T-helper 9 cell (primary cell): ENCODE data around the gene DROSHA.
"Not testable (repeated sequence)": the region's sequence is repeated elsewhere in the genome, so short reads cannot be mapped to it uniquely, and the experiment has no call there.

Experiments used
- DNase-seq: peaks from one replicate; pipeline ENCODE4 v3.0.0-alpha.2; 2020

DROSHA gene

DNA sequence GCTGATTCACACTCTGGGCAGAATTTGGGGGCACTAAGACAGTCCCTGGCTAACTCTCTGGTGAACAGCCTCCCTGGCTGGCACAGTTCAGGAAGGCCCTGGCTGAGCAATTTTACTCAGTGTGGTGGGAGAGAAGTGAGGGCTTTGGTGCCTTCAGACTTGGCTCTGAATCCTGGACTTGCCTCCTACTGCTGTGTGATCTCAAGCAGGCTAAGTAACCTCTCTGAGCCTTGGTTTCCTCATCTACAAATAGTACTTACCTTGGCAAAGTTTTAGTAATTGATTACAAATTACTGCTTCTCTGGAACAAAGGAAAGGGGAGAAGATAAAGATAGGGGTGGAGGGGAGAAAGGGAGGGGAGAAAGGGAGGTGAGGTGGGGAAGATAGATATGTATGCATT is 153.8 kb downstream of the DROSHA start:
- DNase-seq, result no peak

GRCh38 chr5:31377274-31377946 is 154.5 kb downstream of the DROSHA start:
- no peak for DNase-seq

DNA sequence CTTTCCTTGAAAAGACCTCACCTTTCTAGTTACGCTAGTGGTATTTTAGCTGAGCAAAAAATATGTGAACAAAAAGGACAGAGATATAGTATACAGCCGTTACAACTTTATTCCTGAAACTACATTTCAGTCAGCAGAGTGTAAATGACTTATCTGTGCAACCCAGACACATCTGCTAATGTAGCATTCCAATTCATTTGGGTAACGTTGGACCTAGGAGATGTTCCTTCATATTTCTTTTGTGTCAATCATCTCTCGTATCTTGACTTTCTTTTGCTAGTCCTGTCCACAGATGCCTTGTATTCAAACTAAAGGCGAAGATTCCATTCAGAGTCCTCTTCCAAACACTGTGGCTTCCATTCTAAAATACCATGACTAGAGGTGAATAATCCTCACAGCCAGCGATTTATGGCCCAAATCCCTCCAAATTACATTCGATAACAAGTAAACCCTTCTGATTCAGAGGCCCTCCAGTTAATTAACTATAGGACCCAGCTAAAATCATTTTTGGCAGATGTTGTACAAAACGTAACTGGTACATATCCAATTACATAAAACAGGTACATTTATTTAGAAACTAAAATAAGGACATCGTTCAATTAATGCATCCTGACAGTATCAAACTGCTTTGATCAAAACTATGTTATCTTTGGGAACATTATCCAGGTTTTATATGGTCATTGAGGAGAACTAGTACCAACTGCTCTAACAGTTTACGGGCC is 155.7 kb downstream of the DROSHA start:
- DNase-seq, result no peak

DNA sequence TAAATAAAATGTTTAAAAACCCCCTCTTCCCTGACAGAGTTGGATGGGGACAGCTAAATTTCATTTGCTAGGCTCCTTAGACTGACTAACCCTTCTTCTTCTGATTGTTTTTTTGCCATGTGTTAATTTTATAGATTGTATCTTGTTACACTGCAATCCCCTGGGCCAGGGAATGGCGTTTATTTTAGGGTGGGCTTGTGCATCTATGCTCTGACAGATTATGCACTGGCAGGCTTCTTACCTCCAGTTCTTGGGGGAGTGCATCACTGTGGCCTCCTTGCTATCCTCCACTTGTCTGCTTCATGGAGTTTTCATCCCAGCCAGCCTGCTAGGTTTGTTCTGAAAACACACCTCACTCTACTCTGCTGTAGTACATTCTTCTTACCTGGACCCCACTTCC is 159.8 kb downstream of the DROSHA start:
- no peak for DNase-seq

DNA sequence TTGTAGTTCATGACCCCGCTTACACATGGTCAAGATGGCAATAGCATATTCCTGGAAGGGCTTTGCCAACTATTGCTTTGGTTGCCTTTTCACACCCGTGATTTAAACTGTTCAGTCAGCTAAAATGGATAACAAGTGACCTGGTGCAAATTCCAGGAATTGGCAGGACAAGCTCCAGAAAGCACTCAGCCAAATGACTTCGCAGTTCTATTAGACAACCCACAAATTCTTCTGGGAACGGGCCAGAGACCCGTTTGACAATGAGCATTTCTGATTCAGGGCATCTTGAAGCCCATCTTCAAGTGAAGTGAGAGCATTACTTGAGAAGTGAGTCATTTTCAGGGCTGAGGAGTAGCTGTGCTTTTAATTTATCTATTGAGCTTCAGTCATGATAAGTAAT is 165.0 kb downstream of the DROSHA start:
- no peak for DNase-seq

DNA sequence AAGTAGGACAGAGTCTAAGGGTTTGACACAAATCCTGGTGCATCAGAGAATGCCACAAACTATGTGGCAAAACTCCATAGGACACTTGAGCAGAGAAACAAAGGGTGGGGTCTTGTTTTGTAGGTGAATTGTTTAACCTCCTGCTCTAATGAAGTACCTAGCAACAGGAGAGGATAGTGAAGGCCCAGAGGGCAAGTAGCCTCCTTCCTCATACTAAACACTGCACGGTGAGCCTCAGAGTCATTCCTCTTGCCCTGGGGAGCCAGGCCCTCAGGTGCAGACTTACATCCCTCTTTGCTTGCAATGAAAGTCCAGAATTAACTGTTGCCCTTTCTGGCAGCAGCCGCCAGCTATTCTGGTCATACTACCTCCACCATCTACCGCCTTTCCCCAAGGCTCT is 166.1 kb downstream of the DROSHA start:
- DNase-seq, result no peak

GRCh38 chr5:31364881-31365636 is 166.8 kb downstream of the DROSHA start:
- no peak for DNase-seq

DNA sequence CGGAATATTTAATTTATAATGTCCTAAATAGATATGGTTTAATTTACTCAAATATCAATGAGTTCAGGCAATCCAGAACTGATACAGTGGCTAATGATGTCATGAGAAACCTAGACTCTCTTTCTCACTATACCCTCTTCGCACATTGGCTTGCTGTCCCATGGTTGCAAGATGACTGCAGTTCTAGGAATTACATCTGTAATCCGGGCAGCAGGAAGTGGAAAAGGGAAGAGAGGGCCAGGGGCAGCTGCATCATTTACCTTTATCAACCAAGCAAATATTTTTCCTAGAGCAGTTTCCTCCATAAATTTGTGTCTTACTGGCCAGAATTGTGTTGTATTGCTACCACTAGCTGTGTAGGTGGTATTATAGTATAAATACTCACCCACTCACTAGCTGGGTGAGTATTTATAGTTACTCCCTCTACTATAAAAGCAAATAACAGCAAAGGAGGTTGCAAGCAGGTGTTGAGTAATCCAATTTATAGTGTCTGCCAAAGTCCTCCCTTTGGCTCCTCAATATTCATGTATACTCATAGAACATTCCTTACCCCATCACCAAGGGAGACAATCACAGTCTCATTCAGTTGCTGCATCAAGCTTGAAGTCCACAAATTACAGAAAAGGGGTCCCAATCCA is 168.8 kb downstream of the DROSHA start:
- DNase-seq, result no peak

GRCh38 chr5:31362529-31362900 is 169.4 kb downstream of the DROSHA start:
- no peak for DNase-seq

DNA sequence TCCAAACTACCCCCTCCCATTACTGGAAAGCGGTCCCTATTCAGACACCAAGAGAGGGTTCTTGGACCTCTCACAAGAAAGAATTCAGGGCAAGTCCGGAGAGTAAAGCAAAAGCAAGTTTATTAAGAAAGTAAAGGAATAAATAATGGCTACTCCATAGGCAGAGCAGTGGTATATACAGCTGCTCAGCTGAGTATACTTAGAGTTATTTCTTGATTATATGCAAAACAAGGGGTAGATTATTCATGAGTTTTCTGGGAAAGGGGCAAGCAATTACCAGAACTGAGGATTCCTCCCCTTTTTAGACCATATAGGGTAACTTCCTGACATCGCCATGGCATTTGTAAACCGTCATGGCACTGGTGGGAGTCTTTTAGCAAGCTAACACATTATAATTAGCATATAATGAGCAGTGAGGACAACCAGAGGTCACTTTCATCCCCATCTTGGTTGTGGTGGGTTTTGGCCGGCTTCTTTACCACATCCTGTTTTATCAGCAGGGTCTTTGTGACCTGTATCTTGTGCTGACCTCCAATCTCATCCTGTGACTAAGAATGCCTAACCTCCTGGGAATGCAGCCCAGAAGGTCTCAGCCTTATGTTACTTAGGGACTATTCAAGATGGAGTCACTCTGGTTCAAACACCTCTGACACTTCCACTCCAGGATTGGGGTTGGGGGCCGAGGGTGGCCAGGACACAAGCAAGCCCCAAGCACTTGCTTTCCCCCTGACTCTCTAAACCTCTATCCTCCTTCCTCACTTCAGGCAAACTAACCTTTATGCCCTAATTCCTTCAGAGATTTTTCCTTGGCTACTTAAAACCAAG is 170.0 kb downstream of the DROSHA start:
- not testable (repeated sequence) for DNase-seq

GRCh38 chr5:31361234-31361633 is 170.7 kb downstream of the DROSHA start:
- DNase-seq, result no peak

GRCh38 chr5:31359839-31360238 is 172.1 kb downstream of the DROSHA start:
- DNase-seq, result no peak

- DNase-seq, result no peak
Observed at GRCh38 chr5:31357038-31357437, 174.9 kb downstream of the DROSHA start.

- DNase-seq, result no peak
Observed at GRCh38 chr5:31355337-31355736, 176.6 kb downstream of the DROSHA start.
